ENCODE results near the gene CST7. TPM values are rescaled to one million over a fixed set of nuclear protein-coding genes. Genes with fewer than 3 reads are reported as not detected.

The CST7 gene
- total and polyA plus RNA-seq, 2 donors (not counting 3 experiments of a cell fraction or from before 2014, with no cell fraction given), result not detected

GRCh38 chr20:24913076-24913628 lies 35.9 kb upstream of the CST7 start:
- ChIA-PET CTCF (no interaction called here), POLR2A (no interaction called here)
- no peak overlapping the region for H3K4me2 ChIP-seq (ENCODE audit: insufficient read depth, low read length)
- no peak overlapping the region for H3K9ac ChIP-seq (replicated peaks; ENCODE audit: extremely low read depth, insufficient read depth, low read length)
- H3K9me1 ChIP-seq (replicated peaks; ENCODE audit: control insufficient read depth, extremely low read depth, insufficient read depth, low read length), result no peaks in the 10 kb centered on the region
- dilution Hi-C loops (cut with MboI; ENCODE audit: extremely low pct_ligation_motif_present, low sequenced_read_pairs) (no loop called here), intact Hi-C loops (cut with micrococcal nuclease) (no loop called here)
- no peak overlapping the region for H3K27ac ChIP-seq (ENCODE audit: insufficient read depth, low read depth, low read length)
- H2AFZ ChIP-seq (ENCODE audit: low read depth, low read length), result no peak overlapping the region
- H3K4me3 ChIP-seq (replicated peaks in 1 of 3; ENCODE audit: insufficient read depth in 1 of 3, low read depth in 1 of 3, low read length in 3 of 3), result no peak overlapping the region
- no TSS peak for BruUV-seq (replicated peaks)
- no peak for TF ChIP-seq POLR2AphosphoS5 (IDR thresholded peaks at IDR 0.05; ENCODE audit: insufficient read depth, low read depth, low read length)
- no peak for TF ChIP-seq EZH2 (IDR thresholded peaks at IDR 0.05; ENCODE audit: borderline replicate concordance, low read depth, low read length, severe bottlenecking)
- no peak for TF ChIP-seq GATA2 (IDR thresholded peaks at IDR 0.05; ENCODE audit: insufficient read depth, insufficient read length, low read depth, low read length)
- TF ChIP-seq, protein P1, sequence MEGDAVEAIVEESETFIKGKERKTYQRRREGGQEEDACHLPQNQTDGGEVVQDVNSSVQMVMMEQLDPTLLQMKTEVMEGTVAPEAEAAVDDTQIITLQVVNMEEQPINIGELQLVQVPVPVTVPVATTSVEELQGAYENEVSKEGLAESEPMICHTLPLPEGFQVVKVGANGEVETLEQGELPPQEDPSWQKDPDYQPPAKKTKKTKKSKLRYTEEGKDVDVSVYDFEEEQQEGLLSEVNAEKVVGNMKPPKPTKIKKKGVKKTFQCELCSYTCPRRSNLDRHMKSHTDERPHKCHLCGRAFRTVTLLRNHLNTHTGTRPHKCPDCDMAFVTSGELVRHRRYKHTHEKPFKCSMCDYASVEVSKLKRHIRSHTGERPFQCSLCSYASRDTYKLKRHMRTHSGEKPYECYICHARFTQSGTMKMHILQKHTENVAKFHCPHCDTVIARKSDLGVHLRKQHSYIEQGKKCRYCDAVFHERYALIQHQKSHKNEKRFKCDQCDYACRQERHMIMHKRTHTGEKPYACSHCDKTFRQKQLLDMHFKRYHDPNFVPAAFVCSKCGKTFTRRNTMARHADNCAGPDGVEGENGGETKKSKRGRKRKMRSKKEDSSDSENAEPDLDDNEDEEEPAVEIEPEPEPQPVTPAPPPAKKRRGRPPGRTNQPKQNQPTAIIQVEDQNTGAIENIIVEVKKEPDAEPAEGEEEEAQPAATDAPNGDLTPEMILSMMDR (IDR thresholded peaks at IDR 0.05; ENCODE audit: extremely low read depth in 1 of 2, insufficient read depth in 1 of 2, low read depth in 1 of 2, low read length in 2 of 2), result no peak
- no peak for TF ChIP-seq POLR2A (IDR thresholded peaks at IDR 0.05; ENCODE audit: low read depth, low read length)
- no peak for TF ChIP-seq JUN (IDR thresholded peaks at IDR 0.05; ENCODE audit: borderline replicate concordance, insufficient read depth, insufficient read length, low read depth)
- no peak for TF ChIP-seq MYC (IDR thresholded peaks at IDR 0.05; ENCODE audit: low read depth, low read length)
- FAIRE-seq, result no peak
- H3K4me1 ChIP-seq (ENCODE audit: control insufficient read depth, extremely low read depth, insufficient read depth, low read length), result no peaks in the 10 kb centered on the region
- H3K79me2 ChIP-seq (ENCODE audit: control insufficient read depth, insufficient read depth, low read length), result no peaks in the 10 kb centered on the region
- H4K20me1 ChIP-seq (replicated peaks; ENCODE audit: control insufficient read depth, extremely low read depth, insufficient read depth, low read length), result no peaks in the 10 kb centered on the region
- no peaks in the 10 kb centered on the region for H3K27me3 ChIP-seq (ENCODE audit: control insufficient read depth in 2 of 2, insufficient read depth in 2 of 2, low read length in 2 of 2)
- no peak for DNase-seq (ENCODE audit: low read depth, low spot score)
- no peaks in the 10 kb centered on the region for H3K9me3 ChIP-seq (replicated peaks; ENCODE audit: control insufficient read depth, insufficient read depth, low read length)
- no peaks in the 10 kb centered on the region for H3K36me3 ChIP-seq (ENCODE audit: control insufficient read depth in 2 of 2, extremely low read depth in 1 of 2, insufficient read depth in 2 of 2, low read length in 2 of 2)

Data from endothelial cell of umbilical vein (primary cell).